NK-92 (cell line): Measurements from ENCODE around the gene GSTM5.
"Not testable (repeated sequence)": the region's sequence is repeated elsewhere in the genome, so short reads cannot be mapped to it uniquely, and the experiment has no call there.

Experiments
- DNase-seq: peaks from one replicate; lab custom pipeline; 2025; ENCODE audit not compliant: unreplicated experiment; lab: John Stamatoyannopoulos, UW

The GSTM5 gene

GRCh38 chr1:109695138-109695537 lies 16.9 kb upstream of the GSTM5 start:
- not testable (repeated sequence) for DNase-seq

GRCh38 chr1:109697066-109697465 lies 15.0 kb upstream of the GSTM5 start:
- DNase-seq: no peak

GRCh38 chr1:109697861-109698260 lies 14.2 kb upstream of the GSTM5 start:
- not testable (repeated sequence) for DNase-seq

DNA sequence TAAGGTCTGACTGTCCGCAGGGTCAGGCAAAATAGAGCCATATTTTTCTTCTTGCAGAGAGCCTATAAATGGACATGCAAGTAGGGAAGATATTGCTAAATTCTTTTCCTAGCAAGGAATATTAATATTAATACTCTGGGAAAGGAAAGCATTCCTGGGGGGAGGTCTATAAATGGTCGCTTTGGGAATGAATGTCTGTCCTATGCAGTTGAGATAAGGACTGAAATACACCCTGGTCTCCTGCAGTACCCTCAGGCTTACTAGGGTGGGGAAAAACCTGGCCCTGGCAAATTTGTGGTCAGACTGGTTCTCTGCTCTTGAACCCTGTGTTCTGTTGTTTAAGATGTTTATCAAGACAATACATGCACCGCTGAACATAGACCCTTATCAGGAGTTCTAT lies 9.1 kb upstream of the GSTM5 start:
- not testable (repeated sequence) for DNase-seq

DNA sequence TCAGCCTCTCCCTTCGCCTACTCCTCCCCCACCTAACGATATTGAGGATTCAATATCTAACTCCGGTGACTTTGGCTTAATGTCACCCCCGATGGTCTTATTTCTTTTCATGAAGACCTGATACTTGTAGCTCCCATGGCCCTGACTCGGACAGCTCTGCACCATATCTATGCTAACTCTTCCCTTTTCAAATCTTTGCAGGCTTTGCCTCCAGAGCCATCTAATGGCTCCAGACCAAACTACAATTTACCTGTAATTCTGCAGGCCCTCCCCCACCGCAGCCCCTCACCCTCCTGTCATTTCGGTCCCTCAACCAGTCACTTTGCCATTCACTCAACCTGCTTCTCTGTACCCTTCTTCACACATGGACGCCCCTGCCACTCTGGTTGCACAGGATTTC lies 7.9 kb upstream of the GSTM5 start:
- no peak for DNase-seq

GRCh38 chr1:109705411-109705810 lies 6.6 kb upstream of the GSTM5 start:
- no peak for DNase-seq

DNA sequence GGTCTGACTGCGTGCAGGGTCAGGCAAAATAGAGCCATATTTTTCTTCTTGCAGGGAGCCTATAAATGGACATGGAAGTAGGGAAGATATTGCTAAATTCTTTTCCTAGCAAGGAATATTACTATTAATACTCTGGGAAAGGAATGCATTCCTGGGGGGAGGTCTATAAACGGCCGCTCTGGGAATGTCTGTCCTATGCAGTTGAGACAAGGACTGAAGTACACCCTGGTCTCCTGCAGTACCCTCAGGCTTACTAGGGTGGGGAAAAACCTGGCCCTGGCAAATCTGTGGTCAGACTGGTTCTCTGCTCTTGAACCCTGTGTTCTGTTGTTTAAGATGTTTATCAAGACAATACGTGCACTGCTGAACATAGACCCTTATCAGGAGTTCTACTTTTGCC lies 3.1 kb upstream of the GSTM5 start:
- not testable (repeated sequence) for DNase-seq

DNA sequence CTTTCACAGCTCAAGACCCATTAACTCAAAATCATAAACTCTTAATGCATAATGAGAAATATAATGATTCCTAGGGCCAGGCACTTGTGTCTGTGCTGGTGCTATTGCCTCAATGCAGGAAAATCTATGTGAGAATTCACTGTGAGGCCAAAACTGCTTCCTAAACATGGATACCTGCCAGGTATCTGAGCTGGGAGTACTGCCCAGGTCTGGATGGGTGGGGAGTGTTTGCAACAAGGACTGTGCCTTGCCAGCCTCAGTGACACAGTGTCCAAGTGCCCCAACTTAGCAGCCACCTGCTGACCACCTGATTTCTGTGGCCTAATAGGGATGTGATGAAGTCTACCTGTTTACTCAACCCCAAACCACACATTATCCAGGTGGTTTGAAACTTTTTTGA lies 2.2 kb upstream of the GSTM5 start:
- not testable (repeated sequence) for DNase-seq

GRCh38 chr1:109712321-109712864 lies 342 bp downstream of the GSTM5 start:
- no peak for DNase-seq

GRCh38 chr1:109713636-109714035 lies 1.6 kb downstream of the GSTM5 start:
- DNase-seq: no peak

GRCh38 chr1:109714661-109715372 lies 2.8 kb downstream of the GSTM5 start:
- DNase-seq: no peak

GRCh38 chr1:109716121-109716520 lies 4.1 kb downstream of the GSTM5 start:
- DNase-seq: no peak

GRCh38 chr1:109716570-109717090 lies 4.6 kb downstream of the GSTM5 start:
- DNase-seq: no peak

- no peak for DNase-seq
These were observed 5.7 kb downstream of the GSTM5 start for GRCh38 chr1:109717729-109718128.

GRCh38 chr1:109718495-109718894 lies 6.4 kb downstream of the GSTM5 start:
- DNase-seq: no peak

- DNase-seq: no peak
These were observed 7.3 kb downstream of the GSTM5 start for GRCh38 chr1:109719337-109719837.

- no peak for DNase-seq
These were observed 9.0 kb downstream of the GSTM5 start for GRCh38 chr1:109721042-109721441.

DNA sequence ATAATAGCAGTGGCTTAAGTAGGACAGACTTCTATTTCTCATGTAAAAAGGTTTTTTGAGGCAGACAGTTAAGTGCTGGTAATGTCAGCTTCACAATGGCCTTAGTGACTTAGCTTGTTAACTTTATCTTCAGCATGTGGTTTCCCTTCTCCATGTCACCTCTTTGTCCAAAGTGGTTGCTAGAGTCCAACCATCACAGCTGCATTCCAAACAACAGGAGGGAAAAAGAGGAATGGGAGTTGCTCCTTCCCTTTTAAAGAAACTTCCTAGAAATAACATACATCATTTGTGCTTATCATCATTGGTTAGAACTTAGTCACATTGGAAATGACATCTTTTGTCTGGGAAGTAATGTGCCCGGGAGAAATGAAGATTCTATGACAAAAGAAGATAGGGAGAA lies 9.9 kb downstream of the GSTM5 start:
- DNase-seq: no peak

DNA sequence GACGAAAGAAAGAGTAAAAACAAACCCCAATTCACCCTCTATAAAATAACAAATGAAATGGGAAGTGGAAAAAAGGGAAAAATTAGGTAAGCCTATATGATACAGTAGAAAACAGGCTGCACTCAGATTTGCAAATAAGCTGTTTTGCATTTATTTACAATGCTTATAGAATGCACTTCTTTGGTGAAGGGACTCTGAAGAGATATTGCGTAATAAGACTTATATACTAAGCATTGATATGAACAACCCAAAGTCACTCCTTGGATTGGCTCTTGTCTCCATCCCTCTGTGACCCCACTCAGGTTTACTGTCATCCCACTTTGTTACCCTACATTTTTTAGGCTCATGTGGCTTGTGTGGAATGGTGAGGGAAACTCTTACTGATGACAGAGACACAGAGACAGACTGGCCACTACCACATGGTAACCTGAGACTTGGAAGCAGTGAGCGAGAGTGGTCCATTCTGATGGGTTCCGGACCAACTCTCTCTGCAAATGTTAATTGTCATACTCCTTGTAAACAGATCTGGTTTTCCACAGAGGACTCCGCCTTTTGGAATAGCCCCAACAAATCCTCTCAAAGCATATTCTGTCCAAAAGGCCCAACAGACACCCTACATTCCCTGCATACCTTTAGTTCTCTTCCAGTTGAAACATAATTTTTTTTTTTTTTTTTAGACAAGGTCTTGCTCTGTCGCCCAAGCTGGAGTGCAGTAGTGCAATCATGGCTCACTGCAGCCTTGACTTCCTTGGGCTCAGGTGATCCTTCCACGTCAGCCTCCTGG lies 11.0 kb downstream of the GSTM5 start:
- DNase-seq: no peak

GRCh38 chr1:109724933-109725332 lies 12.9 kb downstream of the GSTM5 start:
- DNase-seq: no peak

DNA sequence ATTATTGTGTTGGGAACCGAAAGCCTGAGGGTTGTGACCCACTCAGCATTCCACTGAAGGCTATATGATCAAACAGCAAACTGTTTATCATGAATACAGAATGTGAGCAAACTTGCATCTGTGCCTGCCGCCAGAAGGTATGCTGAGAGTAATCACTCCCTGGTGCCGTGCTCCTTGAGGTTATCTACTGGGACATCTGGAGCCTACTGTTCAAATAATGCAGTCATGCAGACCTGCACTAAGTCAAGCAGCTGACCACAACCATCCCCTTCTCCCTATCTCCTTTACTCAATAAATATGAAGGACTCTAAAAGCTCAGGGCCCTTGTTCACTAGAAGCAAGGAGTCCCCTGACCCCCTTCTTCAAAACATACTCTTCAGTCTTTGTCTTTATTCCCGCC lies 13.5 kb downstream of the GSTM5 start:
- no peak for DNase-seq

- DNase-seq: no peak
These were observed 14.0 kb downstream of the GSTM5 start for GRCh38 chr1:109726007-109726406.
